Memory B cell (primary cell): ENCODE measurements around the gene MICALL1.

Source experiments
- ATAC-seq: fragments of 150-1000 bp; cut with Tn5 transposase; 2 replicates; pipeline ENCODE4 v1.10.0; 2021; ENCODE audit warnings: low read depth, mild to moderate bottlenecking, moderate library complexity
- DNase-seq, 2 donors: peaks; one replicate each; pipeline ENCODE4 v3.0.0; 2022; ENCODE audit warnings: low spot score in 2 of 2
- H3K27ac Mint-ChIP-seq: one replicate; pipeline ENCODE4 v1.8.0; 2022; ENCODE audit warnings: mild to moderate bottlenecking, moderate library complexity, mixed read lengths
- H3K27me3 Mint-ChIP-seq: one replicate; pipeline ENCODE4 v1.8.0; 2022; ENCODE audit warnings: mixed read lengths
- H3K36me3 Mint-ChIP-seq: one replicate; pipeline ENCODE4 v1.8.0; 2022; ENCODE audit warnings: mild to moderate bottlenecking, mixed read lengths
- H3K4me1 Mint-ChIP-seq: one replicate; pipeline ENCODE4 v1.8.0; 2022; ENCODE audit warnings: mixed read lengths
- H3K4me3 Mint-ChIP-seq: one replicate; pipeline ENCODE4 v1.8.0; 2022; ENCODE audit warnings: mild to moderate bottlenecking, moderate library complexity, mixed read lengths
- H3K9me3 Mint-ChIP-seq: one replicate; pipeline ENCODE4 v1.8.0; 2022; ENCODE audit warnings: mixed read lengths

The MICALL1 gene

DNA sequence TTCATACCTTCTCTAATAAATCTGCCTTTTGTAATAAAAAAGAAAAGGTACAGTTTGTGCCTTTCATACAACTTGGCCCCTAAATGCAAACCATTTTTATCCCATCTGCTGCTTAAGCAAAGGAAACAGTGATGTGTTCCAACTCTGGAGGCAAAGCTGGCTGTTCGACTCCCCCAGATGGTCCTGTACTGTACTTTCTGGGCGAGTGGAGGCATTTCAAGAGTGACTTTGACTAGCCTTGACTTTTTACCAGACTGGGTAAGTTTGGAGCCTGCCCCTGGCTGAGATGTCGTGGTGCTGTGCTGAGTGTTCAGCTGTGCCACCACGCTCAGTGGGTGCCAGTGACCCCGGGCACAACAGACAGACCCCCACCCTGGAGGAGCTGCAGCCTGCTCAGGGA is 10.2 kb downstream of the MICALL1 start:
- Mint-ChIP-seq H3K36me3 (peaks cover 7% of the 10 kb centered on the region), H3K9me3 (no peaks in the 10 kb centered on the region), H3K27me3 (no peaks in the 10 kb centered on the region), H3K27ac (no peak overlapping the region), H3K4me3 (no peak overlapping the region), H3K4me1 (peaks cover 10% of the 10 kb centered on the region)
- ATAC-seq (no peak), DNase-seq (no peak)

DNA sequence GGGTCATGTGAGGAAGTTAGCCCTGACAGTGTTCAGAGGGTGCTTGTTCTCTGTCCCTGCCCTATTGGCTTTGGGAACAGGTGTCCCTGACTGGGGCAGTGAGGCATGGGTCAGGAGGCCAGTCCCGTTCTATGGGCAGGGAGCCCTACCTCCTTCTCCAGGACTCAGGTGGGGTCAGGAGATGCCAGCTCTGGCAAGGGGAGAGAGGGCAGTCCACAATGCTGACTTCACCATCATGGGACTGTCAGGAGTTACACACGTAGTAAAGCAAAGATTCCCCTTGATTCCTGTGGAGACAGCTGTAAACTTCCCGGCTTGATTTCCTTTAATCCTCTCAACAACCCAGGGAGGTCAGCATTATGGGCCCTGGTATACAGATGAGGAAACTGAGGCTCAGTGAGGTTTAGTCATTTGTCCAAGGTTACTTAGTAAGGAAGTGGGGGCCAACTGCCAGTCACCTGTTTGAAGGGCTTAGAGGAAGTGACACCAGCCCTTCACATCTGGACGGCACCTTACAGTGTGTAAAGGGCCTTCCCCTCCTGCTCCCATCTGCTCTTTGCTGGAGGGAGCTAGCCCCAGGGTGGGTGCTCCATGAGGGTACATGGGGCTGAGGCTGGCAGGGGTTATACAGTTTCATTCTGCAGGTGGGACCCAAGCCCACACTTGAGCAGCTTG is 11.9 kb downstream of the MICALL1 start:
- no peaks in the 10 kb centered on the region for H3K9me3 Mint-ChIP-seq

DNA sequence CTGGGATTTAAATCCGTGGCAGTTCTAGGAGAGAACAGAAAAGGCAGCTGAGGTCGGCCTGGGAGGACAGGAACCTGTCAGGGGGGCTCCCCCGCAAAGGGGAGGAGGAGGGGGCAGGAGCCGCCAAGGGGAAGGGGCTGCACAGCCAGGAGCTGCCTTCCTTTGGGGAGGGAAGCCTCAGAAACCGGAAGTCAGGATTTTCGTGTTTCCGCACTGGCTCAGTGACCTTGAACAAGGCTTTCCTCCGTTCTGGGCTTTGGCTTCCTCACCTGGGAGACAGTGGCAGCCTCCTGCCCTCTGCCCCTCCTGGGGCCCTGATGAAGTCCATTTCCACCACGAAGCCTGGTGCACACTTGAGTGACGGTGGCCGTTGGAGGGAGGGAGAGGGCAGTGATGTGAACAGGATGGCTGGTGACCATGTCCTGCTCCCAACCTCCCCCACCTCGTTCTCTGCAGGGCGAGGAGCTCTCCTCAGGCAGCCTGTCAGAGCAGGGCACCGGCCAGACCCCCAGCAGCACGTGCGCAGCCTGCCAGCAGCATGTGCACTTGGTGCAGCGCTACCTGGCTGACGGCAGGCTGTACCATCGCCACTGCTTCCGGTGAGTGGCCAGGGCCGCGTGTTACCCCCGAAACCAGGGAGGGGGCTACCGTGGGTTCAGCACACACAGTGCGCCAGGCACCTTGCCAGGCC is 12.6 kb downstream of the MICALL1 start:
- Mint-ChIP-seq H3K4me3 (no peak overlapping the region), H3K27ac (no peak overlapping the region), H3K4me1 (peaks cover 12% of the 10 kb centered on the region), H3K36me3 (peaks cover 9% of the 10 kb centered on the region), H3K27me3 (no peaks in the 10 kb centered on the region), H3K9me3 (no peaks in the 10 kb centered on the region)
- DNase-seq: no peak
- ATAC-seq: no peak

More for the DNA sequence above, 11.9 kb downstream of the MICALL1 start:
- Mint-ChIP-seq H3K27ac (no peak overlapping the region), H3K4me3 (no peak overlapping the region), H3K4me1 (peaks cover 12% of the 10 kb centered on the region), H3K36me3 (peaks cover 7% of the 10 kb centered on the region), H3K27me3 (no peaks in the 10 kb centered on the region)
- ATAC-seq (peak; percentile 61), DNase-seq (no peak)

DNA sequence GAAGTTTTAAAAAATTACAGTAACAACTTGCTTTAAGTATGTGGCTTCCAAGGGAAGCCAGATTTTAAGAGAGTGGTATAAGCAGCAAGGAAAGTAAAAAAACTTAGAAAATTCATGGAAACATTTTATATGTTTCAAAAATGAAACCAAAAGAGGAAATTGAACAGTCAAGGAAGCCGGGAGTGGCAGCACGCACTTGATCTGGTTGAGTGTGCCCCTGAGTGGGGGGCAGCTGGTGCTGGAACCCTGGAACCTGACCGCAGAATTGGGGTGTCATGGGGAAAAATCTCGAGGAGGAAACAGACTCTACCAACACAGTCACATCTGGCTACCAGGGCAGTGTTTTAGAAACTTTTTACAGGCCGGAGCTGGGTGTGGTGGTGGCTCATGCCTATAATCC is 14.0 kb downstream of the MICALL1 start:
- Mint-ChIP-seq H3K36me3 (peaks cover 9% of the 10 kb centered on the region), H3K4me3 (peak overlapping the region; percentile 51), H3K4me1 (peaks cover 12% of the 10 kb centered on the region), H3K9me3 (no peaks in the 10 kb centered on the region), H3K27ac (peak overlapping the region; percentile 88), H3K27me3 (no peaks in the 10 kb centered on the region)
- no peak for DNase-seq
- peak; percentile 56 for ATAC-seq

DNA sequence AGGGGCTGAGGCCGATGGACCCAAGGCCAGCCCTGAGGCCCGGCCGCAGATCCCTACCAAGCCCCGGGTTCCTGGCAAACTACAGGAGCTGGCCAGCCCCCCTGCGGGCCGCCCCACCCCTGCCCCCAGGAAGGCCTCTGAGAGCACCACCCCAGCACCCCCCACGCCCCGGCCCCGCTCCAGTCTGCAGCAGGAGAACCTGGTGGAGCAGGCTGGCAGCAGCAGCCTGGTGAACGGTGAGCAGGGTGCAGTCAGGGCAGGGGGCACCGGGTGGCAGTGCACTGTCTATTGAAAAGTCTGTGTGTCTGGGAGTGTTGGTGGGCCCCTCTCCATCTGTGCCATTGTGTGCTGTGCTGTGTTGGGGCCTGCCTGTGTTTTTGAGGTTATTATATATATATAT is 16.1 kb downstream of the MICALL1 start:
- ATAC-seq: no peak
- Mint-ChIP-seq H3K4me1 (peaks cover 12% of the 10 kb centered on the region), H3K27me3 (no peaks in the 10 kb centered on the region), H3K9me3 (no peaks in the 10 kb centered on the region), H3K4me3 (no peak overlapping the region), H3K36me3 (peaks cover 7% of the 10 kb centered on the region), H3K27ac (no peak overlapping the region)
- DNase-seq: no peak

DNA sequence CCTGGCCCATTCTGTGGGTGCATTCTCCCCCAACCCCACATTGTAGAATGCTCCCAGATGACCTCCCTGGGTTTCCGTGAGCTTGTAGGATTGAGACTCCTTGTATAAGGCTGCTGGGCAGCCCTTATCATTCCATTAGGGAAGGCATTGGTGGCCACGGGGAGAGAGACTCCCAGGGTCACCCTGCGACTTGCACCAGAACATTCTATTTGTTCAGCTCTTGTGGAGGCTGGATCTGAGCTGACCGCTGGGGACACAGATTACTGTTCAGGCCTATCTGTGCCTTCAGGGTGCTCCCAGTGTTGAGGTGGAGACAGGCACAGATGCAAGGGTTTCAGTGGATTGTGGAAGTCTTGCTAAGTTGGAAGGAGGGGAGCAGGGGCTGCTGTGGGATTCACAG is 17.8 kb downstream of the MICALL1 start:
- H3K4me3 Mint-ChIP-seq: no peak overlapping the region
- ATAC-seq (no peak), DNase-seq (no peak)
- no peak overlapping the region for H3K27ac Mint-ChIP-seq
- no peaks in the 10 kb centered on the region for H3K27me3 Mint-ChIP-seq
- H3K9me3 Mint-ChIP-seq: no peaks in the 10 kb centered on the region
- peaks cover 10% of the 10 kb centered on the region for H3K4me1 Mint-ChIP-seq
- H3K36me3 Mint-ChIP-seq: peaks cover 12% of the 10 kb centered on the region

DNA sequence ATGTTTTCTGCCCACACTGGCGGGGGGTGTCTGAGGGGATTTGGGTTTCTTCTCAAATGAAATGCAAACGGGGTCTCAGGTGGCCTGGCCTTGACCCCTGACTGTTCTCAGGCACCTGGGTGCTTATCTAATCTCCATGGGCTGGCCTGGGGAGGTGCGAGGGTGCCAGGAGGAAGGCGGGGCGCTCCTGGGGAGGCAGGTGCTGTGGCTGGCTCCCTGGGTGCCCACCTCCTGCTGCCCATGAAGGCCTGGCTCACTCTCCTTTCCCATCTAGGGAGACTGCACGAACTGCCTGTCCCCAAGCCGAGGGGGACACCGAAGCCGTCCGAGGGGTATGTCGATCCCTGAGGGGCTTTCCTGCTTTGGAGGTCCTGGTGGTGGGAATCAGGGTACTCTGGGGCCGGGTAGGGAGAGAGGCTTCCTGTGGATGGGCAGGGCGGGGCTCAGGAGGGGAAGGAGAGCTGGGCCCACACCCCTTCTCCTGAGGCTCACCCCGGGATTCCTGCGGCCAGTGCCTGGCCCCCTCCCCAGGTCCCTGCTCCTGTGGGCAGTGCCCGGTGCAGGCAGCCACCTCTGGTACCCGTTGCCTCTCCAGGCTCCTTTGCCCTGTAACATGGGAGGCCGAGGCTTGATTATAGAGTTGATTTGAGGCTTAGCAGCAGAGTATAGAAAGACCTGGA is 18.4 kb downstream of the MICALL1 start:
- DNase-seq: no peak
- H3K27me3 Mint-ChIP-seq: no peaks in the 10 kb centered on the region
- peaks cover 10% of the 10 kb centered on the region for H3K4me1 Mint-ChIP-seq
- no peaks in the 10 kb centered on the region for H3K9me3 Mint-ChIP-seq
- ATAC-seq: no peak
- H3K36me3 Mint-ChIP-seq: peaks cover 16% of the 10 kb centered on the region
- H3K27ac Mint-ChIP-seq: no peak overlapping the region
- H3K4me3 Mint-ChIP-seq: no peak overlapping the region

DNA sequence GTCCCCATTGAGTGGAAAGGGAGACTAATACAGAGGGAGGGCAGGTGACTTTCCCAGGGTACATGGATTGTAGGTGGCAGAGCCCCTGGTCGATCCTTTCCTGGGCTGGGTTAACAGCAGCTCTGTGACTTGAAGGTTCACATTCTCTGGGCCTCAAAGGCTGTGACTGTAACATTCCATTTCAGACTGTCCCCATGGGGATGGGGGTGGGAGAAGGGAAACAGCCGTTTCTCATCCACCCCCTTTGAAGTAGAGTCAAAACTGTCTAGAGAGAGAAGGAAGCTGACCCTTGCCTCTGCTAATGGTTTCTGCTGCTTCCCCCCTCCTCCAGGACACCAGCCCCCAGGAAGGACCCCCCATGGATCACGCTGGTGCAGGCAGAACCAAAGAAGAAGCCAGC is 19.2 kb downstream of the MICALL1 start:
- Mint-ChIP-seq H3K4me1 (peaks cover 6% of the 10 kb centered on the region), H3K36me3 (peaks cover 11% of the 10 kb centered on the region), H3K27me3 (no peaks in the 10 kb centered on the region), H3K27ac (no peak overlapping the region), H3K9me3 (no peaks in the 10 kb centered on the region), H3K4me3 (no peak overlapping the region)
- ATAC-seq (no peak), DNase-seq (no peak)

DNA sequence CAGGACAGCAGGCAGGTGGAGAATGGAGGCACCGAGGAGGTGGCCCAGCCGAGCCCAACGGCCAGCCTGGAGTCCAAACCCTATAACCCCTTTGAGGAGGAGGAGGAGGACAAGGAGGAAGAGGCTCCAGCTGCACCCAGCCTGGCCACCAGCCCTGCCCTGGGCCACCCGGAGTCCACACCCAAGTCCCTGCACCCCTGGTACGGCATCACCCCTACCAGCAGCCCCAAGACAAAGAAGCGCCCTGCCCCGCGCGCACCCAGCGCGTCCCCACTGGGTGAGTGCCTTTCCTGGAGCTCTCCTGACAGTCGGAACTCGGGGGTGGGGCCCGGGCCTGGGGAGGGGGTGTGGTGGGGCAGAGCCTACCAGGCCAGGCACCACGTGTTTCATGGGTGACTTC is 19.7 kb downstream of the MICALL1 start:
- Mint-ChIP-seq H3K4me3 (no peak overlapping the region), H3K9me3 (no peaks in the 10 kb centered on the region)

DNA sequence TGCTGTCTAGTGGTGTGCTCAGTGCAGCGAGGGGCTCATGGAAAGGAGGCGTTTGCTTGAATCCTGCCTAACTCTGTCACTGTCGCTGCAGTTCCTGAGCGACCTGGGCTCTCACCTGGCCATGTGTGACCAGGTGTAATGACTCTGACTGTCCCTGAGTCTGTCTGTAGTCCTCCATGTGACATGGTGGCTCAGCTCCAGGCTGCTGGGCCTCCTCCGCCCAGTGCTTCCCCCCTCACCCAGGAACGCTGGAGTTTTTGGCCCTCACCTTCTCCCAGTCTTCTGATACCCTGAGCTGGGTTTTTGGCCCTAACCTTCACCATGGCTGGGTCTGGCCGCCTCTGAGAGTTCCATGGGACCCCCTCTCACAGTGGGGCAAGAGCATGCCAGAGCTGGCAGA is 20.3 kb downstream of the MICALL1 start:
- H3K27ac Mint-ChIP-seq: no peak overlapping the region
- peaks cover 10% of the 10 kb centered on the region for H3K4me1 Mint-ChIP-seq
- no peak for DNase-seq
- H3K4me3 Mint-ChIP-seq: no peak overlapping the region
- peaks cover 11% of the 10 kb centered on the region for H3K36me3 Mint-ChIP-seq
- H3K9me3 Mint-ChIP-seq: no peaks in the 10 kb centered on the region
- ATAC-seq: no peak
- H3K27me3 Mint-ChIP-seq: no peaks in the 10 kb centered on the region

More for the DNA sequence above, 19.7 kb downstream of the MICALL1 start:
- peaks cover 11% of the 10 kb centered on the region for H3K36me3 Mint-ChIP-seq
- DNase-seq (no peak), ATAC-seq (no peak)
- no peak overlapping the region for H3K27ac Mint-ChIP-seq
- peaks cover 10% of the 10 kb centered on the region for H3K4me1 Mint-ChIP-seq
- H3K27me3 Mint-ChIP-seq: no peaks in the 10 kb centered on the region

DNA sequence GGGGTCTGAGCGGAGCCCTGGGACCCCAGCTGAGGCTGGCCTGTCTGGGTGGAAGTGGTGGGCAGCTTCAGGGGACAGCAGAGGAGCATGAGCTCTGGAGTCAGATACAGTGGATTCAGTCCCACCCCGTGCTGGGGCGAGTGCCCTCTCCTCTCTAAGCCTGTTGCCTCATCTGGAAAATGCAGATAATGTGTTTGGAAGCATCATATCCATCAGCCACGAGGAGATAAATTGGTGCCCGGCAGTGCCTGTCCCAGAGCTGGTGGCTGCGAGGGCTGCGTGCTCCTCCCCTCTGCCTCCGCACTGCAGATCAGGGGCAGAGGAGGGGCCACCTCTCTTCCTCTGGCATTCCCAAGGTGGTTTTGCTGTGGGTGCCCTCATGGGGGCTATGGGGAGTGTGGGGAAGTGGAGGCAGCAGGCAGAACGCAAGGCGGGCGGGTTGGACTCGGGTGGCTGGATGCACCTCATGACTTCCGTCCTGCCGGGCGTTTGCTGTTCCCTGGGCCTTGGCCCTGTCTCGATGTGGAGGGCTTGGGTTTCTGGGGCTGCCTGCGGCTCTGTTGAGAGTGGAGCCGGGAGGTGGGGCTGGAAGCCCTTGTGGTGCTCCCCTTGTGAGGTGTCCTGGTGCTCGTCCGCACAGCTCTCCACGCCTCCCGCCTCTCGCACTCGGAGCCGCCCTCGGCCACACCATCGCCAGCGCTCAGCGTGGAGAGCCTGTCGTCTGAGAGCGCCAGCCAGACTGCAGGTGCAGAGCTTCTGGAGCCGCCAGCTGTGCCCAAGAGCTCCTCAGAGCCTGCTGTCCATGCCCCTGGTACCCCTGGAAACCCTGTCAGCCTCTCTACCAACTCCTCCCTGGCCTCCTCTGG is 20.9 kb downstream of the MICALL1 start:
- Mint-ChIP-seq H3K4me3 (no peak overlapping the region), H3K27ac (no peak overlapping the region), H3K4me1 (peaks cover 8% of the 10 kb centered on the region), H3K36me3 (peaks cover 11% of the 10 kb centered on the region), H3K9me3 (no peaks in the 10 kb centered on the region), H3K27me3 (no peaks in the 10 kb centered on the region)
- DNase-seq (no peak), ATAC-seq (no peak)

DNA sequence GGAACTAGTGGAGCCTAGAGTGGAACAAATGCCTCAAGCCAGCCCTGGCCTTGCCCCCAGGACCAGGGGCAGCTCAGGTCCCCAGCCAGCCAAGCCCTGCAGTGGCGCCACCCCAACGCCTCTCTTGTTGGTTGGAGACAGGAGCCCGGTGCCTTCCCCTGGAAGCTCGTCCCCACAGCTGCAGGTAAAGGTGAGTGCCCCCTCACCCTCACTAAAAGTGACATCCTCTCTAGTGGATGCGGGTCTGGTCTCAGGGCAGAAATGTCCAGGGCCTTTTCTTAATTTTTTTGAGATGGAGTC is 21.5 kb downstream of the MICALL1 start:
- ATAC-seq: no peak

DNA sequence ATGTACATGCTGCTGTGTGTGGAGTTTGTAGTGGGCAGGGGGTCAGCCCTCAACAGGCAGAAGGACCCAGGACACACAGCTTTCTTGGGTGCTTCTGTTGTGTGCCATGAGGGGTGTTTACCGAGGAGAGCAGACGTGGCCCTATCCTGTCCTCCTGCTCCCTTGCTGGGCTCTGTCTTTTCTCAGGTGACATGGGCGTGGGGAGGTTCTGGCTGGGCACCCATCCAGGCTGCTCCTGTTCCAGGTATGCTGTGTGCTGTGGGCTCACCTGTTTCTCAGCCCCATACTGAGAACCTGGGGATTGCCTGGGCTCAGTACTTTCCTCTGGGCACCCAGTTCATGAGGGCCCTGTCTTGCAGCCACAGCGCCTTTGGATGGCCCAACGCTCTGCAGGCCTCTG is 23.3 kb downstream of the MICALL1 start:
- no peak overlapping the region for H3K27ac Mint-ChIP-seq
- H3K4me3 Mint-ChIP-seq: no peak overlapping the region
- ATAC-seq (no peak), DNase-seq (no peak)
- H3K9me3 Mint-ChIP-seq: no peaks in the 10 kb centered on the region
- H3K4me1 Mint-ChIP-seq: peaks cover 15% of the 10 kb centered on the region
- H3K36me3 Mint-ChIP-seq: peaks cover 9% of the 10 kb centered on the region
- H3K27me3 Mint-ChIP-seq: no peaks in the 10 kb centered on the region

More for the DNA sequence above, 21.5 kb downstream of the MICALL1 start:
- no peaks in the 10 kb centered on the region for H3K9me3 Mint-ChIP-seq
- H3K4me3 Mint-ChIP-seq: no peak overlapping the region
- H3K27ac Mint-ChIP-seq: no peak overlapping the region
- no peaks in the 10 kb centered on the region for H3K27me3 Mint-ChIP-seq
- H3K4me1 Mint-ChIP-seq: peaks cover 8% of the 10 kb centered on the region
- DNase-seq: no peak
- H3K36me3 Mint-ChIP-seq: peaks cover 11% of the 10 kb centered on the region
